SK-N-SH (cell line): ENCODE measurements around the gene RIPOR2.

Experiments used
- TCF12 ChIP-seq: IDR thresholded peaks from 2 replicates; pipeline ENCODE4 v1.4.0; 2012
- TF ChIP-seq, protein P1 (sequence below): fragments of 200-600 bp; sonication (generic); IDR thresholded peaks from 2 replicates; pipeline ENCODE4 v1.6.1; 2017; ENCODE audit warnings: antibody characterized with exemption, mild to moderate bottlenecking, moderate library complexity

- TF ChIP-seq, protein P1, sequence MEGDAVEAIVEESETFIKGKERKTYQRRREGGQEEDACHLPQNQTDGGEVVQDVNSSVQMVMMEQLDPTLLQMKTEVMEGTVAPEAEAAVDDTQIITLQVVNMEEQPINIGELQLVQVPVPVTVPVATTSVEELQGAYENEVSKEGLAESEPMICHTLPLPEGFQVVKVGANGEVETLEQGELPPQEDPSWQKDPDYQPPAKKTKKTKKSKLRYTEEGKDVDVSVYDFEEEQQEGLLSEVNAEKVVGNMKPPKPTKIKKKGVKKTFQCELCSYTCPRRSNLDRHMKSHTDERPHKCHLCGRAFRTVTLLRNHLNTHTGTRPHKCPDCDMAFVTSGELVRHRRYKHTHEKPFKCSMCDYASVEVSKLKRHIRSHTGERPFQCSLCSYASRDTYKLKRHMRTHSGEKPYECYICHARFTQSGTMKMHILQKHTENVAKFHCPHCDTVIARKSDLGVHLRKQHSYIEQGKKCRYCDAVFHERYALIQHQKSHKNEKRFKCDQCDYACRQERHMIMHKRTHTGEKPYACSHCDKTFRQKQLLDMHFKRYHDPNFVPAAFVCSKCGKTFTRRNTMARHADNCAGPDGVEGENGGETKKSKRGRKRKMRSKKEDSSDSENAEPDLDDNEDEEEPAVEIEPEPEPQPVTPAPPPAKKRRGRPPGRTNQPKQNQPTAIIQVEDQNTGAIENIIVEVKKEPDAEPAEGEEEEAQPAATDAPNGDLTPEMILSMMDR = no peak
- TF ChIP-seq TCF12 = no peak
Observed at GRCh38 chr6:24911796-24912382, 23.9 kb downstream of the RIPOR2 start.
